ENCODE results near the gene PITPNB.
A peak's percentile ranks its signal among the peaks of the same experiment; 100 is the strongest.

The PITPNB gene

GRCh38 chr22:27919222-27919941 is at the start of gene PITPNB:
PITPNB (minus strand) TSS chr22:27919256; CDS start chr22:27919191, 65 bp downstream.
- DNase-seq (ENCODE audit: low read depth), result peak; percentile 98

- DNase-seq (ENCODE audit: low read depth), result no peak
These were observed 47.4 kb upstream of the PITPNB start for GRCh38 chr22:27966168-27967064.

- no peak for DNase-seq (ENCODE audit: low read depth)
These were observed 43.4 kb upstream of the PITPNB start for GRCh38 chr22:27962268-27963044.

GRCh38 chr22:27961680-27962079 is 42.6 kb upstream of the PITPNB start:
- no peak for DNase-seq (ENCODE audit: low read depth)

GRCh38 chr22:27961182-27961581 is 42.1 kb upstream of the PITPNB start:
- no peak for DNase-seq (ENCODE audit: low read depth)

GRCh38 chr22:27959335-27960090 is 40.5 kb upstream of the PITPNB start:
- DNase-seq (ENCODE audit: low read depth), result no peak

GRCh38 chr22:27952779-27953178 is 33.7 kb upstream of the PITPNB start:
- DNase-seq (ENCODE audit: low read depth), result no peak

GRCh38 chr22:27952091-27952490 is 33.0 kb upstream of the PITPNB start:
- DNase-seq (ENCODE audit: low read depth), result no peak

GRCh38 chr22:27949421-27949820 is 30.4 kb upstream of the PITPNB start:
- no peak for DNase-seq (ENCODE audit: low read depth)

GRCh38 chr22:27948569-27948968 is 29.5 kb upstream of the PITPNB start:
- no peak for DNase-seq (ENCODE audit: low read depth)

- no peak for DNase-seq (ENCODE audit: low read depth)
These were observed 28.4 kb upstream of the PITPNB start for GRCh38 chr22:27947448-27947847.

GRCh38 chr22:27941143-27941542 is 22.1 kb upstream of the PITPNB start:
- DNase-seq (ENCODE audit: low read depth), result no peak

GRCh38 chr22:27937453-27937852 is 18.4 kb upstream of the PITPNB start:
- DNase-seq (ENCODE audit: low read depth), result no peak

- DNase-seq (ENCODE audit: low read depth), result no peak
These were observed 16.8 kb upstream of the PITPNB start for GRCh38 chr22:27935897-27936296.

GRCh38 chr22:27934069-27934468 is 15.0 kb upstream of the PITPNB start:
- DNase-seq (ENCODE audit: low read depth), result no peak

- DNase-seq (ENCODE audit: low read depth), result no peak
These were observed 14.3 kb upstream of the PITPNB start for GRCh38 chr22:27933186-27933983.

- DNase-seq (ENCODE audit: low read depth), result no peak
These were observed 11.4 kb upstream of the PITPNB start for GRCh38 chr22:27930331-27931060.

- DNase-seq (ENCODE audit: low read depth), result no peak
These were observed 8.6 kb upstream of the PITPNB start for GRCh38 chr22:27927608-27928007.

GRCh38 chr22:27925331-27925730 is 6.3 kb upstream of the PITPNB start:
- DNase-seq (ENCODE audit: low read depth), result no peak
